Endothelial cell (in vitro differentiated cells): ENCODE measurements around the gene C8A. TPM values are rescaled to one million over a fixed set of nuclear protein-coding genes. Genes with fewer than 3 reads are reported as not detected.

Experiments used
- DNase-seq: peaks from one replicate; pipeline ENCODE4 v3.0.0; 2021; ENCODE audit warnings: low spot score
- H3K27ac Mint-ChIP-seq: one replicate; pipeline ENCODE4 v1.8.0; 2021; ENCODE audit warnings: mixed read lengths, inconsistent platforms; ENCODE audit not compliant: unreplicated experiment
- H3K27me3 Mint-ChIP-seq: one replicate; pipeline ENCODE4 v1.8.0; 2021; ENCODE audit warnings: mild to moderate bottlenecking, moderate library complexity, mixed read lengths, inconsistent platforms; ENCODE audit not compliant: unreplicated experiment
- H3K36me3 Mint-ChIP-seq: one replicate; pipeline ENCODE4 v1.8.0; 2021; ENCODE audit warnings: mild to moderate bottlenecking, low read depth, mixed read lengths, inconsistent platforms; ENCODE audit not compliant: unreplicated experiment
- H3K4me1 Mint-ChIP-seq: one replicate; pipeline ENCODE4 v1.8.0; 2021; ENCODE audit warnings: mild to moderate bottlenecking, mixed read lengths, inconsistent platforms; ENCODE audit not compliant: unreplicated experiment
- H3K4me3 Mint-ChIP-seq: one replicate; pipeline ENCODE4 v1.8.0; 2021; ENCODE audit warnings: mild to moderate bottlenecking, mixed read lengths, inconsistent platforms; ENCODE audit not compliant: unreplicated experiment
- H3K9me3 Mint-ChIP-seq: one replicate; pipeline ENCODE4 v1.8.0; 2021; ENCODE audit warnings: mixed read lengths, inconsistent platforms; ENCODE audit not compliant: unreplicated experiment
- total RNA-seq: library from RNA; stranded (reverse); fragmentation: NEBNext Ultra II Directional; extraction: Animal tissue kit (Norgen Biotek cat#: 25700); gene quantifications from one replicate; pipeline ENCODE4 v1.2.1, GENCODE V29; 2021; ENCODE audit not compliant: unreplicated experiment
- TF ChIP-seq, protein P1 (sequence below): fragments of 200-600 bp; sonication (generic); IDR thresholded peaks from one replicate; pipeline ENCODE4 v1.5.0; 2021; ENCODE audit warnings: antibody characterized with exemption; ENCODE audit not compliant: unreplicated experiment

C8A gene
- total RNA-seq, 1 donor from 2014 or later = not detected

DNA sequence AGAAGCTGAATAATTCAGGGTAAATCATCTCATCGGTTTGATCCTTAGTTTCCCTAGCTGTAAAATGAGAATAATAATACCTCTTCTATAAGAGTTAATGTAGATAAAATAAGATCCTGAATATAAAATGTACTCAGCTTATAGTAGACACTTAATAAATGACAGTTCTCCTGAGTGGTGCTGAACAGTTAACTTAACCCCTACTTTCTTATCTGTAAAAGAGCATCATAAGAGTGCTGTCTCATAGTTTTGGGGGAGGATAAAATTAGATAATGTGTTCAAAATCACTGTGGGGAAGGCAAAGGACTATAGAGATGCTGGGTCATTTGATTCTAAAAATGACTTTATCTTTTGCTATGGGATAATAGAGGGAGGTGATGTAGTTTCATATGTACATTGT, 593 bp downstream of the C8A start:
- no peaks in the 10 kb centered on the region for H3K36me3 Mint-ChIP-seq
- no peaks in the 10 kb centered on the region for H3K9me3 Mint-ChIP-seq
- no peaks in the 10 kb centered on the region for H3K4me1 Mint-ChIP-seq
- TF ChIP-seq, protein P1, sequence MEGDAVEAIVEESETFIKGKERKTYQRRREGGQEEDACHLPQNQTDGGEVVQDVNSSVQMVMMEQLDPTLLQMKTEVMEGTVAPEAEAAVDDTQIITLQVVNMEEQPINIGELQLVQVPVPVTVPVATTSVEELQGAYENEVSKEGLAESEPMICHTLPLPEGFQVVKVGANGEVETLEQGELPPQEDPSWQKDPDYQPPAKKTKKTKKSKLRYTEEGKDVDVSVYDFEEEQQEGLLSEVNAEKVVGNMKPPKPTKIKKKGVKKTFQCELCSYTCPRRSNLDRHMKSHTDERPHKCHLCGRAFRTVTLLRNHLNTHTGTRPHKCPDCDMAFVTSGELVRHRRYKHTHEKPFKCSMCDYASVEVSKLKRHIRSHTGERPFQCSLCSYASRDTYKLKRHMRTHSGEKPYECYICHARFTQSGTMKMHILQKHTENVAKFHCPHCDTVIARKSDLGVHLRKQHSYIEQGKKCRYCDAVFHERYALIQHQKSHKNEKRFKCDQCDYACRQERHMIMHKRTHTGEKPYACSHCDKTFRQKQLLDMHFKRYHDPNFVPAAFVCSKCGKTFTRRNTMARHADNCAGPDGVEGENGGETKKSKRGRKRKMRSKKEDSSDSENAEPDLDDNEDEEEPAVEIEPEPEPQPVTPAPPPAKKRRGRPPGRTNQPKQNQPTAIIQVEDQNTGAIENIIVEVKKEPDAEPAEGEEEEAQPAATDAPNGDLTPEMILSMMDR = no peak
- no peak overlapping the region for H3K4me3 Mint-ChIP-seq
- no peak overlapping the region for H3K27ac Mint-ChIP-seq
- no peaks in the 10 kb centered on the region for H3K27me3 Mint-ChIP-seq
- DNase-seq = no peak

DNA sequence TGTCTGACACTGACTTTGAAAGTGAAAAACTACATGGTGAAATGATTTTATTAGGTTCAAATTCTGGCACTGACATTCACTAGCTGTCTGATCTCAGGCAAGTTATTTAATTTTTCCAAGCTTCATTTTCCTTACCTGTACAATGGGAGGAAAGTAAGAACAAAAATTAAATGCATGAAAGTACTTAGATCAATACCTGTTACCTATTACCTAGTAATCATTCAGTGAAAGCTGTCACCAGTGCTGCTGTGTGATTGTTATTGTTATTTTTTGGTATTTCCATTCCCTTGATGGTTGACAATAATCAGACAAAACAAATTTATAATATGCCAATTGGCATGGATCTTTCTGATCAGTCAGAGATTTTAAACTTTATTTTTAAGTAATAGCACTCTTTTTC, 1.6 kb downstream of the C8A start:
- Mint-ChIP-seq H3K4me1 (no peaks in the 10 kb centered on the region), H3K9me3 (no peaks in the 10 kb centered on the region), H3K27ac (no peak overlapping the region), H3K4me3 (no peak overlapping the region), H3K27me3 (peaks cover 2% of the 10 kb centered on the region), H3K36me3 (no peaks in the 10 kb centered on the region)
- TF ChIP-seq, protein P1 = no peak
- no peak for DNase-seq

DNA sequence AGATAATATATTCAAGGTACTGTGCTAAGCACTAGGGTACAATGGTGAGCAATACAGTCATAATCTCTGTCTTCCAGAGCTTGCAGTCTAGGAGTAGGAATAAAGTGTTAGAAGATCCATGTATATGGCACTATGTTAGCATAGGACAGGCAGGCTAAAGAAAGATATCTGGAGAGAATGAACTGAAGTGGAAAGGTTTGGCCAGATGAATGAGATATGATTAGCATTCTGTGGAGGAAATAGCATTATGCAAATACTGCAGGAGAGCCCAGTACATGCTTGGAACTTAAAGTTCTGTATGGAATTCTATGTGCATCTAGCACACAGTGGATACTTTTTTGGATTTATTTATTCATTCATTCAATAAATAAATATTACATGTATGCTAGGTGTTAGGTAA, 4.7 kb downstream of the C8A start:
- no peaks in the 10 kb centered on the region for H3K36me3 Mint-ChIP-seq
- H3K4me1 Mint-ChIP-seq = no peaks in the 10 kb centered on the region

DNA sequence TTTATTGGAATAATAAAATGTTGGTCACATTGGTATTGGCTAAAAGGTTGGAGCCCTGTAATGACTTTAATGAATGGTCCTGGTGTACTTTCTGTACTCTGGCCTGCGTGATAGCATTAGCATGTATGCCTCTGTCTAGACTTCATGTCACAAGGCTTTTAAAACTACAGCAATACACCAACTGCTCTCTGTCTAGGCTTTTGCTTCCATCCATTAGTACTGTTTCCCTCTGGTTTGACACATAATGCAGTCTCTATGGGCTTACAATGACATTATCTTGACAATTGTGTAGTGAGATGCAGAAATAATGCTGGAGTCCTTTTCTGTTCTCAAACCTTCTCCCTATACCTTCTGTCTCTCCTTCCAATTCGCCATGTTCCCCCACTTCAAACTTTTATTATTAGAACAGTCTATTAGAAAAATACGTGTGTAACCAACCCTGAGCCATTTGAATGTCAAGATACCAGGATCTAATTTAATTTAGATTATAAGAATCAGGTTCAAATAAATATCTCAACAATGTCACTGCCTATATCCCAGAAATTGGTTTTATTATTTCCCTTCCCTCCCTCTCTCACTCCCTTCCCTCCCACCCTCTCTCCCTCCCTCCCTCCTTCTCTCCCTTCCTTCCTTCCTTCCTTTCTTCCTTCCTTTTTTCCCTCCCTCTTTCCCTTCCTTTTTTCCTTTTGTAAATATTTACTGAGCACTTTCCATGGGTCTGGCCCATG, 8.8 kb downstream of the C8A start:
- H3K4me3 Mint-ChIP-seq = no peak overlapping the region
- no peak overlapping the region for H3K27ac Mint-ChIP-seq
- TF ChIP-seq, protein P1 = no peak
- DNase-seq = no peak
- peaks cover 6% of the 10 kb centered on the region for H3K27me3 Mint-ChIP-seq
- no peaks in the 10 kb centered on the region for H3K4me1 Mint-ChIP-seq
- no peaks in the 10 kb centered on the region for H3K9me3 Mint-ChIP-seq
- no peaks in the 10 kb centered on the region for H3K36me3 Mint-ChIP-seq

More for the DNA sequence above, 4.7 kb downstream of the C8A start:
- peaks cover 4% of the 10 kb centered on the region for H3K27me3 Mint-ChIP-seq
- TF ChIP-seq, protein P1 = no peak
- no peak for DNase-seq
- H3K9me3 Mint-ChIP-seq = no peaks in the 10 kb centered on the region
- H3K27ac Mint-ChIP-seq = no peak overlapping the region
- H3K4me3 Mint-ChIP-seq = no peak overlapping the region

- Mint-ChIP-seq H3K36me3 (no peaks in the 10 kb centered on the region), H3K4me1 (no peaks in the 10 kb centered on the region), H3K4me3 (no peak overlapping the region), H3K27me3 (peaks cover 6% of the 10 kb centered on the region), H3K9me3 (no peaks in the 10 kb centered on the region), H3K27ac (no peak overlapping the region)
- no peak for DNase-seq
- TF ChIP-seq, protein P1 = no peak
Measured at GRCh38 chr1:56864430-56864829, 9.8 kb downstream of the C8A start.
